ENCODE measurements around the gene TMEM134.
"Not testable (repeated sequence)": the region's sequence is repeated elsewhere in the genome, so short reads cannot be mapped to it uniquely, and the experiment has no call there.

The TMEM134 gene, protein sequence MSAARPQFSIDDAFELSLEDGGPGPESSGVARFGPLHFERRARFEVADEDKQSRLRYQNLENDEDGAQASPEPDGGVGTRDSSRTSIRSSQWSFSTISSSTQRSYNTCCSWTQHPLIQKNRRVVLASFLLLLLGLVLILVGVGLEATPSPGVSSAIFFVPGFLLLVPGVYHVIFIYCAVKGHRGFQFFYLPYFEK

DNA sequence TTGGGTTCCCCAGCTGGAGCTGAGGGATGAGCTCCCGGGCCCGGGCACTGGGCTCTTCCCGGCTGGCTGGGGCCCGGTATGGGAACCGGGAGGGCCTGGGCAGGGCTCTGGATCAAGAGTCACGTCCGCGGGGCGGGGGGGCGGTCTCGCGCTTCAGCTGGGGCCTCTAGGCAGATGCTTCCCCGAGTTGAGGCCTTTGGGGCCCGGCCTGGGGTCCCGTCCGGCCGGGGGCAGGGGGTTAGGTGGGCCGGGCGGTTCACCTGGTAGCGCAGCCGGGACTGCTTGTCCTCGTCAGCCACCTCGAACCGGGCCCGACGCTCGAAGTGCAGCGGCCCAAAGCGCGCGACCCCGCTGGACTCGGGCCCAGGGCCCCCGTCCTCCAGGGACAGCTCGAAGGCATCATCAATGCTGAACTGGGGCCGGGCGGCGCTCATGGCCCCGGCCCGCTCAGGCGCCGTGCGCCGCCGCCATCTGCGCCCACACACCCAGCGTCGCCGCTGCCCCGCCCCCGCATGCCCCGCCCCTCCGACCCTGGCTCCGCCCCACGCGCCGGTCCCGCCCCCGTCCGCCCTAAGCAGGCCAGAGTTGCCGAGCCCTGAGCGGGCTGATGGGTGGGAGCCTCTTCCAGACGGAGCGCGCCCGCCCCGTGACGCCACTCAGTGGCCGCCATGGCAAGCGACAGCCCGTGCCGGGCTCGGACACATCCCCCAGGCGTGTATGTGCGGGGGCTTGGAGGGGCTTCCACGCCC, at the start of gene TMEM134:
TSS of gene TMEM134 (minus strand) at position 493 of the 749 bp plus-strand sequence. CDS start at position 434, 59 bp downstream.
- in situ Hi-C loops (cut with HindIII; ENCODE audit: low sequenced_read_pairs) = no loop called here

GRCh38 chr11:67517784-67518552, 48.9 kb upstream of the TMEM134 start:
- in situ Hi-C loops (cut with HindIII; ENCODE audit: low sequenced_read_pairs) = no loop called here

DNA sequence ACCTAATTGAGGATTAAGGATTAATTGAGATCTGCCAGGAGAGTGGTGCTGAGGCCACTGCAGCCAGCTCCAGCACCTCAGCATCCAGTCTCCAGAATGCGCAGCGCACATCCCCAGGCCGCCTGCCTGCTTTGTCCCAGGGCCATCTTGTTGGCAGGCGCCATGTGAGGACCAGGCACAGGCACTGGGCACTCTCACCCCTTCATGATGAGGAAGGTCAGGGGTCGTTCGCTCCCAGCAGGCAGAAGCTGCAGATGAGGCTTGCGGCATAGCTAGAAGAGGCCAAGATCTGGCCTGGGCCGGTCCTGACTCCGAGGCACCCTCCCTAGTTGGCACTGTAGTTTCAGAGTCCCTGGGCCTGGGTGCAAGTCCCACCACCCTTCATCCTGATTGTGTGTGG, 47.8 kb upstream of the TMEM134 start:
- in situ Hi-C loops (cut with HindIII; ENCODE audit: low sequenced_read_pairs) = no loop called here

- in situ Hi-C loops (cut with HindIII; ENCODE audit: low sequenced_read_pairs) = no loop called here
Measured at GRCh38 chr11:67514116-67514515, 45.1 kb upstream of the TMEM134 start.

DNA sequence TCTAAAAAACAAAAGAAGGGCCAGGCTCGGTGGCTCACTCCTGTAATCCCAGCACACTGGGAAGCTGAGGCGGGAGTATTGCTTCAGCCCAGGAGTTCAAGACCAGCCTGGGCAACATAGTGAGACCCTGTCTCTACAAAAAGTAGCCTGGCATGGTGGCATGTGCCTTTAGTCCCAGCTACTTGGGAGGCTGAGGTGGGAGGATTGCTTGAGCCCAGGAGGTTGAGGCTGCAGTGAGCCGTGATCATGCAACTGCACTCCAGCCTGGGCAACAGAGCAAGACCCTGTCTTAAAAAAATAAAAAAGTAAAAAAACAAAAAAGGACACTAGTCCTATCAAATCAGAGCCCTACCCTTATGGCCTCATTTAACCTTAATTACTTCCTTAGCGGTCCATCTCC, 42.5 kb upstream of the TMEM134 start:
- in situ Hi-C loops (cut with HindIII; ENCODE audit: low sequenced_read_pairs) = not testable (repeated sequence)

DNA sequence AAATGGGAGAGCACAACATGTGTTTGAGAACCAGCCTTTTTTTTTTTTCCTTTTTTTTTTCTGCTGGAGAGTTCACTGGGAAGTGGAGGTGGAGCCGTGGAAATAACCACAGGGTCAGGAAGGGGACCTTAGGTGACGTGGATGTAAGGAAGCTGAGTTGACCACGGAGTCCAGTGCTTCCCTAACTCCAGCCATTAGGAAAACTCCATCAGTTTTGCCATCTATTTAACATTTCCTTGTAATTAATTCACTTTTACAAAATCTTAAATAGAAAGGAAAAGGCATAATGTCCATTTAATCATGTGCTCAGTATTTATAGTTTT, 40.9 kb upstream of the TMEM134 start:
- in situ Hi-C loops (cut with HindIII; ENCODE audit: low sequenced_read_pairs) = no loop called here

GRCh38 chr11:67508486-67509121, 39.6 kb upstream of the TMEM134 start:
- in situ Hi-C loops (cut with HindIII; ENCODE audit: low sequenced_read_pairs) = no loop called here

GRCh38 chr11:67507864-67508485, 38.9 kb upstream of the TMEM134 start, which contains the start of gene CDK2AP2:
TSS of gene CDK2AP2 (minus strand) at chr11:67508162. CDS start at chr11:67508082, 80 bp downstream.
- in situ Hi-C loops (cut with HindIII; ENCODE audit: low sequenced_read_pairs) = no loop called here

DNA sequence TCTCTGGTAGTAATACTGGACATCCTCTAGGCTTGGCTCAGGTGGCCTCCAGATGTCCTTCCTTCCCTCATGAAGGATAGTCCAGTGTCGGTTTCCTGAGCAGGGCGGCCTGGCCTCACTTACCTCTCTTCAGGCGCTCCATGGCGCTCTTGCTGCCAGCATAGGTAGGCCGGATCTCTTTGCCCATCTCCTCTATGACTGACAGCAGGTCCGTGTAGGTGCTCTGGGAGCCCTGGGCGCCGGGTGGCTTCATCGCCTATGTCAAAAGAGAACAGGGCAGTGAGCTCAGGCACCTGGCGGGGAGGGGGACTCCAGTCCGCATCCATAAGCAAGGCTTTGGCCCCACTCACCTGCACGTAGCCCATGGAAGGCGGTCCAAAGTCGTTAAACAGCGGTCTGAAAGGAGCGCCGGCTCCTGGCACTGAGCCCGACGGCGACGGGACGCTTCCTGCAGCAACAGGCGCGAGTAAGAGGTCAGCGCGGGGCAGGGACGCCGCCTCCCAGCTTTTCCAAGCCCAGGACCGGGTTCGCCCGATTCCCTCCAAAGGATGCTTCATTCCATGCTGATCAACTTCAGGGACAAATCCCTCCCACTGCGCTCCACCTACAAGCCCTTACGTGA, 38.3 kb upstream of the TMEM134 start:
- in situ Hi-C loops (cut with HindIII; ENCODE audit: low sequenced_read_pairs) = no loop called here

DNA sequence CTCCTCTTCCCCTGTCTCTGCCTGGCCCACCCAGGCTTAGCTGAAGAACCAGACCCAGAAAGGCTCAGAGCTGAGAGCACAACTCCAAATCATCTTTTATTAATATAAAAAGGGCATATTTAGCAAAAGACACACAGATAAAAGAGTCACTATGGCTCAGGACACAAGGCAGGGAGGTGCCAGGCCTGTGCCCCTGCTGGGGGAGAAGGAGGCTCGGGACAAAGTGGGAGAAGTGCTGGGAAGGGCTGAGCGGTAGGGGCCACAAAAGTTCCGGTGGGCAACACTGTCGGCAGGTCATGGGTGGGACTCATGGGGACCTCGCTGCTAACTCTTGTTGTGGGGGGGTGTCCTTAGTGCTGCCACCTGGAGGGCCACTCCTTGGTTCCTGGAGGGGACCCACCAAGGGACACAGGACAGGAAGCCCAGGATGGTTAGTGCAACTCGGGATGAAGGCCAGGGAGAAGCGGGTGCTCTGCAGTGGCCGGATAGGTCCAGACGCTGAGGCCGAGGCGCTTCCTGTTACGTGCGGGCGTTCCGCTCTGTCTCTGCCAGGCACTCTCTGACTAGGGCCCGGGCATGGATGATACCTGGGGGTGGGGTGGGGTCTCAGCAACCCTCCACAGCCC, 37.5 kb upstream of the TMEM134 start:
- in situ Hi-C loops (cut with HindIII; ENCODE audit: low sequenced_read_pairs) = no loop called here

- in situ Hi-C loops (cut with HindIII; ENCODE audit: low sequenced_read_pairs) = no loop called here
Measured at GRCh38 chr11:67505605-67506396, 36.8 kb upstream of the TMEM134 start.

DNA sequence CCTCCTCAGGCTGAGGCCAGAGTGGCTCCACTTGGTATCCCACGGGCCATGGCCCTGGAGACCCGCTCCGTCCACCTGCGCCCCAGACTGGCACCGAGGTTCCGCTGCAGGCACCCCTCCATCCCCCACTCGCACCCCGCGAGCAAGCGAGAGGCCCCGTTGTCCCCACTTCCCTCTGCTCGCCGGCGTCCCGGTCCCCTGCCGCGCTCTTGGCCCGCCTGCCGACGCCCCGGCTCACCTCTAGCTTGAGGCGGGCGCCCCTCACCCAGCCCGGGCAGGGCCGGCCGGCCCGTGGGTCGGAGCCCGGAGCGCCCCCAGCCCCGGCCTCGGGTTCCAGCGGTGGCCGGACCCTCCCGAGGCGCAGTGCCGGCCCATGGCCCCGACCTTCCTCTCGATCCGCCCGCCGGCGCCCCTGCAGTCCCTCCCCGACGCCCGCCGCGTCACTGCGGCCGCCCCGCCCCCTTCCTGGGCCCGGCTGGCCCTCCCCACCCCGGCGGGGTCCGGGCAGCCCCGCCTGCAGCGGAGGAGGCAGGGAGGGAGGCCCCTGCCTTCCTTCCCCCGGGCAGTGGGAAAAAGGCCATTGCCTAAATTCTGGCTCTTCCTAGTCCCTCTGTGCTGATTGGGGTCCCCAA, 36.0 kb upstream of the TMEM134 start, which contains the start of gene PITPNM1:
TSS of gene PITPNM1 (minus strand) at position 414 of the 632 bp plus-strand sequence. CDS start 1,183 bp downstream, outside the sequence.
- in situ Hi-C loops (cut with HindIII; ENCODE audit: low sequenced_read_pairs) = no loop called here

- in situ Hi-C loops (cut with HindIII; ENCODE audit: low sequenced_read_pairs) = no loop called here
Measured at GRCh38 chr11:67504005-67504949, 35.2 kb upstream of the TMEM134 start.

- in situ Hi-C loops (cut with HindIII; ENCODE audit: low sequenced_read_pairs) = no loop called here
Measured at GRCh38 chr11:67503119-67504004, 34.3 kb upstream of the TMEM134 start.

GRCh38 chr11:67502328-67502979, 33.4 kb upstream of the TMEM134 start:
- in situ Hi-C loops (cut with HindIII; ENCODE audit: low sequenced_read_pairs) = no loop called here

DNA sequence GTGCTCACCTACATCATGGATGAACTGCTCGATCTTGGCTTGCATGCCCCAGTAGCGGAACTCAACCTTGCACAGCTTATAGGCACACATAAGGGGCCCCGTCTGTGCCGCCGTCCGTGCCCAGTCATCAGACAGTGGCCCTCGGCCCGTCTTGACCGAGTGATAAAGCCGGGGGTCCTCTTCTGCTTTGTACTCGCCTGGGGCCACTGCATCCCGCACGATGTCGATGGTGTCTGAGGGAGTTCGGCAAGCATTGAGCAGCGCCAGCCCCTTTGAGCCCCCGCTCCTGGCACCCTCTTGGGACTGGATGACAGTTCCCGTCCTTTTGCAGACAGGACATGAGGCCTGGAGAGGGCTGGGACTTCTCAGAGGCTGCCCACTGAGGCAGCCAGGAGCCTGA, 32.8 kb upstream of the TMEM134 start:
- in situ Hi-C loops (cut with HindIII; ENCODE audit: low sequenced_read_pairs) = no loop called here

All from endothelial cell of hepatic sinusoid (primary cell).